DLD1 (cell line): ENCODE measurements around the gene ELAC1.
"Not testable (repeated sequence)": the region's sequence is repeated elsewhere in the genome, so short reads cannot be mapped to it uniquely, and the experiment has no call there.

Source experiments
- in situ Hi-C: cut with HindIII; loops from 2 replicates; pipeline ENCODE4 v1.10.0; 2017; ENCODE audit warnings: low sequenced_read_pairs

The ELAC1 gene, protein sequence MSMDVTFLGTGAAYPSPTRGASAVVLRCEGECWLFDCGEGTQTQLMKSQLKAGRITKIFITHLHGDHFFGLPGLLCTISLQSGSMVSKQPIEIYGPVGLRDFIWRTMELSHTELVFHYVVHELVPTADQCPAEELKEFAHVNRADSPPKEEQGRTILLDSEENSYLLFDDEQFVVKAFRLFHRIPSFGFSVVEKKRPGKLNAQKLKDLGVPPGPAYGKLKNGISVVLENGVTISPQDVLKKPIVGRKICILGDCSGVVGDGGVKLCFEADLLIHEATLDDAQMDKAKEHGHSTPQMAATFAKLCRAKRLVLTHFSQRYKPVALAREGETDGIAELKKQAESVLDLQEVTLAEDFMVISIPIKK

DNA sequence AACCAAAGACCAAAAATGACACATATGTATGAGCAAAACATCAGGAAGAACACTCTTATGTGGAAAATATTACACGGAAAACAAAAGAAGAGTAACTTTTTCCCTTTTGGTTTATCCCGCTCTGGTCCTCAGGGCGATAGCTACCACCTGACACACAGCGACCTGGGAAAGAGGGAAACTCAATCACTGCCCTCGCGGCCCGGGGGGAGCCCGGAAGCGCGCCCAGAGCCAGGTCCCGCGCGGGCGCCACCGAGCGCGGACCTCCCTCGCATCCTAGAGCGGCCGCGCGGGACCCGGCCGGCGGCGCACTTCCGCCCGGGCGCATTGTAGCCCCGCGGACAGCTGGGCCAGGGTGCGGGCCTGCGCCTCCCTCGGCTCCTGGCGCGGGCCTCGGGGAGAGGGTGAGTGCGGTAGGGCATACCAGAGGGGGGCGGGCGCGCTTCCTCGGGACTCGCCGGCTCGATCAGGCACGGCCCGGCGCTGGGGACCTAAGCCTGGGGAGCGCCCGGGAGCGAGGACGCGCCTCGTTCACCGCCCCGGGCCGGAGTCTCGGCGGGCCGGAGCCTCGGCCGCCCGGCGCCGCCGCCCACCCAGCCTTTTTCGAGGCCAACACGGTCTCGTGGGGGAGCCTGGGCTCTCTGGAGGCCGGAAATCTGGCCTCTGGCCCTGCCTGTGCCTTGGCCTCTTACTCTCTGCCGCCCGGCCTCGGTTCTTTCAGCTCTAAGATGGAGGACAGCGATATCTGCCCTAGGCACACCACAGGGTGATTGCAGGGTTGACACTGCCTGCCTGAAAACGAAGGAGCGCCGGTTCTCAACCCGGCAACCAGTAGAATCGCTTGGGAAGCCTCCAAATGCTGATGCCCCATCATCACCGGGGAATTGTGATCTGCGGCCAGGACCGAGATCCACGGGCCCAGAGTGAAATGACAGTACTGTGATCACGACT, at the start of gene ELAC1:
ELAC1 (plus strand) TSS at position 327 of the 948 bp plus-strand sequence. CDS start 6,365 bp downstream, outside the sequence.
- in situ Hi-C loops: no loop called here

DNA sequence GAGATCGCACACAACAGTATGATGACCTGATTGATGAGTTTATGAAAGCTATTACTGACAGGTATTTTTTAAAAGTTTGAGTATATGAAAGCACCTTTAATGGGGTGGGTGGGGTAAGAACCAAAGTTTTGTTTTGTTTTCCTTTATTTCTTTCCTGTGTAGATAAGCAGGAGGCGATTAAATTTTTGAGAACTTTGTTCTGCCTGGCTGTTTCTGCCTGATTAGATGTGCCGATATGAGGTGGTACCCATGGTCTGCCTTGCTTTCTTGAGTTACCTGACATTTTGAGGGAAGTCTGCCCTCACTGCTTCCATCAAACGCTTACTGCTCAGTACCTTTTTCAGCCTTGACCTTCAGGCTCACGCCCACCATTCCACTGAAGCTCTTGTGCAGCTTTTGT, 49.7 kb upstream of the ELAC1 start:
- in situ Hi-C loops: no loop called here

DNA sequence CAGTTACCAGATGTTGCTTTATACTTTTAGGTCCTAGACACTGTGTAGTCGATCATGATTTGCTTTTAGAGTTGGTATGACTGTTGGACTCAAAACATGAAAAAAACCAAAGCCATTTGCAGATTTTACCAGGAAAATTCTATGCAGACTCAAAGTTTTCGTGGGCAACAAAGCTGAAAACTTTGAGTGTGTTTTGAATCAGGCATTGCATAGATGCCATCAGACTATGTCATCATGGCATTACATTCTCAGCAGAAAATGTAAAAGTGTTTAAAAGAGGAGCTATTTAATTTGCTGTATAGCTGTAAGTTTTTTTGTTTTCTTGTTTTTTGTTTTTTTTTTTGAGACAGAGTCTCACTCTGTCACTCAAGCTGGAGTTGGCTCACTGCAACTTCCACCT, 43.5 kb upstream of the ELAC1 start:
- in situ Hi-C loops: no loop called here

DNA sequence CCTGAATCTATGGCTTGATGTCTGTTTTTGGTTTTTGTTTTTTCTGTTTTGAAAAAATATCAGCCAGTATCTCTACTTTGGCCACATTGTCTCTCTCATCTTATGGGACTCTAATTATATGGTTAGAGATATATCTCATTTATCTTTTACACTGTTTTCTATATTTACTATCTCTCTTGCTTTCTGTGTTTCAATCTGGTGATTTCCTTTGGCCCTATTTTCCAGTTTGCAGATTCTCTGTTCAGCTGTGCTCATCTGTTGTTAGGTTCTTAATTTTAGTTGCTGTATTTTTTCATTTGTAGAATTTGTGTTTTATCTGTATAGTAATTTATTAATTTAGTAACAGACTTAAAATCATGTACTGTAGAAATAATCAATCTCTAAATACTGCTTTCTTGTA, 41.3 kb upstream of the ELAC1 start:
- in situ Hi-C loops: no loop called here

DNA sequence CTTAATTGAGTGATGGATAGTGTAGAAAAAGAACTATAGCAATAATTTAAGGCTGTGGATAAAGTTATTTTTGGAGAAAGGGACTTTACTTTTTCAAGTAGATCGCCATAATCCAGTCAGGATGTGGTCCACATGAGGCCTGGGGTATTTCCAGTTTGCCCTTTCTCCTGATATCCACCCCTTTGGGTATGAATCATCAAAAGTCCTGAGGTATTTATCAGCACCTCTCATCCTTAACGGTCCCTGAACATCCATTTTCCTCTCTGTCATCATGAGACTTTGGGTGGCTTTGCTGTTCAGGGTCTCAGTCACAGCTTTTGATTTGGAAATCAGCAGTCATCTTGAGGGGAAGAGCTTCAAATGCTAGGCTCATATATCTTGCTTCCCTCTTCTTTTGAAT, 39.3 kb upstream of the ELAC1 start:
- in situ Hi-C loops: no loop called here

DNA sequence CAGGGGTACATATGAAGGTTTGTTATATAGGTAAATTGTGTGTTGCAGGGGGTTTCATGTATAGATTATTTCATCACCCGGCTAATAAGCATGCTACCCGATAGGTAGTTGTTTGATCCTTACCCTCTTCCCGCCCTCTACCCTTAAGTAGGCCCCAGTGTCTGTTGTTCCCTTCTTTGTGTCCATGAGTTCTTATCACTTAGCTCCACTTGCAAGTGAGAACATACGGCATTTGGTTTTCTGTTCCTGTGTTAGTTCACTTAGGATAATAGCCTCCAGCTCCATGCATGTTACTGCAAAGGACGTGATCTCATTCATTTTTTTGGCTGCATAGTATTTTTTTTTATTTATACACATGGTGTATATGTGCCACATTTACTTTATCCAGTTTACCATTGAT, 34.2 kb upstream of the ELAC1 start:
- in situ Hi-C loops: no loop called here

DNA sequence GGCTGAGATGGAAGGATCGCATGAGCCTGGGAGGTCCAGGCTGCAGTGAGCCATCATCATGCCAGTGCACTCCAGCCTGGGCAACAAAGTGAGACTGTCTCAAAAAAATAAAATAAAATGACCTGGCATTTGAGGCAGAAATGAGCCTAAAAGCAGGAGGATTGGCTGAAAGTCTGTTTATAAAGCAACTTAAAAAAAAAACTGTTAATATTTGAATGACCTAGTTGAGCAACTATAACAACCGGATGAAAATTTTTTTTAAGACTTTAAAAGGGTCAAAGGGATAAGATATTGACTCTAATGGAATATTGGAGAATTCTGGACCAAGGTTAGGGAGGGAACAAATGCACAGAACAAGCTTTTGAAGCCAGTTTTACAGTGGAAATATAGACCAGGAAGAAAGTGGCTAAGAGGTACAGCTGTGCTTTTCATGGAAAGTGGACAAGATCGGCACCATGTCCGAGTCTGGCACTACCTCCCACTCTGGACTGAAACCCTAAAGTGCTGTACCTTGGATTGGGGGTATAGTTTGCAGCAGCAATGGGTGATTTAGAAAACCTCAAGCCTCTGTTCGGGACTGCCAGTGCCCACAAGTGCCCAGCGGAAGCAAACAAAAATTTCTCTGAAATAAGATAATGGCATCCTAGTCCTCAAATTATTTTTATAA, 33.2 kb upstream of the ELAC1 start:
- in situ Hi-C loops: no loop called here

DNA sequence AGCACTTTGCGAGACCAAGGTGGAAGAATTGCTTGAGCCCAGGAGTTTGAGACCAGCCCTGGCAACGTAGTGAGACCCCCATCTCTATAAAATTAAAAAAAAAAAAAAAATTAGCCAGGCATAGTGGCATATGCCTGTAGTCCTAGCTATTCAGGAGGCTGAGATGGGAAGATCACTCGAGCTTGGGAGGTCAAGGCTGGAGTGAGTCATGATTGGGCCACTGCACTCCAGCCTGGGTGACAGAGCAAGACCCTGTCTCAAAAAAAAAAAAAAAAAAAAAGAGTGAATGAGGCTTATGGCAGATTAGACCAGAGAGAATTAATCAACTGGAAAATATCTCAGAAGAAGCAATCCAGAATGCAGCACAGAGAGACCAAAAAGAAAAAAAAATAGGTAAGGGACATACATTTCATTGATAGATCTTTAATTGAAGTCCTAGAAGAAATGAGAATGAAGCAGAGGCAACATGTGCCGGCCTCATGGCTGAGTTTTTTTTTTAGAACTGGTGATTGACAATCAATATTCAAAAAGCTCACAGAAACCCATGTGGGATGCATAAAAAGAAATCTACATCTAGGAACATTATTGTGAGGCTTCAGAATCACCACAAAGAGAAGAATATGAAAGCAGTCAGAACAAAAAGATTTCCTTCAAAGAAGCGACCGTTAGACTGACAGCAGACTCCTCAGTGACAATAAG, 32.2 kb upstream of the ELAC1 start:
- in situ Hi-C loops: no loop called here

DNA sequence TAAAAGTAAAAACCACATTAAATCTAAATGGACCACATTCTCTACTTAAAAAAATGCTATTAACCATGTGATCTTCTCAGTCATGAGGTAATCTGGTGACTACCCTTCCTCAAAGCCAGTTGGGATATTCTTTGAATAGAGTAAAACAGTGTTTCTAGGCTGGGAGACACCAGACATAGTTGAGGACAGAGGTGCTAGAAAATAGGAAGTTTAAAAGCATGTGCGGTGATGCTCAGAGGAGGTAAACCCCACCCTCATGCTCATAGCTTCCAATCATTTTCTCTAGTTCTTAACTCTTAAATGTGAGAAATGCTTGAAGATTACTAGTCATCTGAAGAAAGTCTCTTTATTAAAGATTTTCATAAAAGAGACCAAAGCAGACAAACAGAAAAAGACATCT, 30.7 kb upstream of the ELAC1 start:
- in situ Hi-C loops: no loop called here

DNA sequence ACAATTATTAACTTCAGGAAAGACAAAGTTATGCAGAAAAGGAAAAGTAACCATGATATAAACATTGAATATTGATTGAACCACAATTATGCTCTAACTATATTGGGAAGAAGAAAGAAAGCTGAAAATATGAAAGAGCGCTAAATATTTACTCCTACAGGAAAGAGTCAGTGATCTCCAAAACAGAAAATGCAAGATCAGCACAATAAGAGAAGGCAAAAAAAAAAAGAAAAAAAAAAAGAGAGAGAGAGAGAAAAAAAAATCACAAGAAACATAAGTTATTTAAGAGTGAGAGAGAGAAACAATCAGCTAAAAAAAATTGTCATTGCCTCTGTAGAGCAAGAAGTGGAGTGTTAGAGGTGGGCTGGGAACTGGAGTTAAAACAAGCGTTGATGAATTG, 28.9 kb upstream of the ELAC1 start:
- in situ Hi-C loops: no loop called here

DNA sequence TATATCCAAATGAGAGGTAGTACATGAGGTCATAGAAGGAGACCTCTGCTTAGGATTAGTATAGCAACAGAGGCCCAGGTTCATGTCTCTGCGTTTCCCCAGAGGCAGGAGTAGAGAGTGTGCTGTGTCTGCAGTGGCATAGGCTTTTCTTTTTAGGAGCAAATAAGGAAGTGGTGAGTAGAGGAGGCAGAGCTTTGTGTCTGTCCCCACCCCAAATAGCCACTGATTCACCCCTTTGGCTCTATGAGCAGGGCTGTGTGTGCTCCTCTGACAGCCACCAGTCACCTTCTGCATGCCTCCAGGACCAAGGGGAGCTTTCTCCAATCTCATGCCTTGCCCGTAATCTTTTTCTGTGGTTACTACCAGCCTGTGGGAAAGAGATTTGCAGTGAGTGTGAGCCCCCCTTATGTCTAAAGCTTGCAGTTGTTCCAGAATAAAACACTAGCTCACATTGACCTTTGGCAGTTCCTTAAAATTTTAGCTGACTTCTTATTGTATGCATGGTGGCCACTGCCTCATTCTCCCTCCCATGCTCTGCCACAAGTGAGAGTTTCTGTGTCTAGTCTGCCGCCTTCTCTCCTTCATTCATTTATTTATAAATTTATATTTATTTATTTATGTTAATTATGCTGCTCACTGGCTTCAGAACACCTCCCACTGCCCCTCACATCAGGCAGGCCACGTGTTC, 23.5 kb upstream of the ELAC1 start:
- in situ Hi-C loops: no loop called here

DNA sequence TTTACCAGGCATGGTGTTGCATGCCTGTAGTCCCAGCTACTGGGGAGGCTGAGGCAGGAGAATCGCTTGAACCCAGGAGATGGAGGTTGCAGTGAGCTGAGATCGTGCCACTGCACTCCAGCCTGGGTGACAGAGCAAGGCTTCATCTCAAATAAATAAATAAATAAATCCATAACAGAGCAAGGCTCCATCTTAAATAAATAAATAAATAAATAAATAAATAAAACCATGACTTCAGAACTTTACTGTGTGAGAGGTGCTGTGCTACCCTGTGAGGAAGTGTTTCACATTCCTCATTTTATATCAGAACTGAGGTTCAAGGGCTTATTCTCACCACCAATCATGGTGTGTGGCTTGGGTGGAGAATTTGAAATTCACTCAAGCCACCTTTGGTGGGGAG, 21.9 kb upstream of the ELAC1 start:
- in situ Hi-C loops: not testable (repeated sequence)

DNA sequence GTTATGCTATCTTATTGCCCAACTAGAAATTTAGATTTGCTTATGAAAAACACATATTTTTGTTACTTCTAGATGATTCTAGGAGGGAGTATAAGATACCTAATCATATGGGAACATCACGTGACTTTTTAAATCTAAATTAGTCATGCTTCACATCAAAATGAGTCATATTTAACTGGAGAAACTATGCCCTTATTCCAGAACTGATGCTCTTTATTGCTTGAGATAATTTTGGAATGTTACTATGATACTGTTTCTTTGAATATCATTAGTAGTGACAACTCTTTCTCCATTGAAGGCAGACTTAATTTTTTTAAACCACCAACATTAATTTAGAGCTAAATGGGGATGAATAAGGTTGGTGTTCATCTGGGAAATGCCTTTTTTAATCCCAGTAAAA, 19.9 kb upstream of the ELAC1 start:
- in situ Hi-C loops: no loop called here

DNA sequence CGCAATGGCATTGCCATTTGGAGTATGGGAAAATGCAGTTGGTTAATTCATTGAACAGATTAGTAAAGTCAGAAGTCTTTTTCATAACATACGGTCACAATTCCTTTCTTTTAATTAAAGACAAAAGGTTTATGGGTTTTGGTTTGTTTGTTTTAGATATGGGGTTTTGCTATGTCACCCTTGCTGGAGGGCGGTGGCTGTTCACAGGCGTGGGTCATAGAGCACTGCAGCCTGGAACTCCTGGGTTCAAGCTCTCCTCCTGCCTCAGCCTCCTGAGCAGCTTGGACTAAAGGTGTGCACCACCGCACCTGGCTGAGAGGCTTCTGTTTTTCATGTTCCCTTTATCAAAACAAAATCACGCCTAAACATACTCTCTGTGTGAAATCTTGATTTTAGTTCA, 18.7 kb upstream of the ELAC1 start:
- in situ Hi-C loops: no loop called here

DNA sequence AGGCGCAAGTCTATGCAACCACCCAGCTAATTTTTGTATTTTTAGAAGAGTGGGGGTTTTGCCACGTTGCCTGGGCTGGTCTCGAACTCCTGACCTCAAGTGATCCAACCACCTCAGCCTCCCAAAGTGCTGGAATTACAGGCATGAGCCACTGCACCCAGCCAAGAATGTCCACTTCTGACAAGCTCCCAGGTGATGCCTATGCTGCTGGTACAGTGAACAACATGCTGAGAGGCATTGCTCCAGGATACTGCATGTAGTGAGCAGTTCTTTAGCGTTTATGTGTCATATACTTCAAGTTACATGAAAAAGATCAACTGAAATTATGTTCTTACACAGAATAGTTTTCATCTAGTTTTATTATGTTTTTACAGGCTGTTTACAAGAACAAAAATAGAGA, 17.2 kb upstream of the ELAC1 start:
- in situ Hi-C loops: no loop called here

DNA sequence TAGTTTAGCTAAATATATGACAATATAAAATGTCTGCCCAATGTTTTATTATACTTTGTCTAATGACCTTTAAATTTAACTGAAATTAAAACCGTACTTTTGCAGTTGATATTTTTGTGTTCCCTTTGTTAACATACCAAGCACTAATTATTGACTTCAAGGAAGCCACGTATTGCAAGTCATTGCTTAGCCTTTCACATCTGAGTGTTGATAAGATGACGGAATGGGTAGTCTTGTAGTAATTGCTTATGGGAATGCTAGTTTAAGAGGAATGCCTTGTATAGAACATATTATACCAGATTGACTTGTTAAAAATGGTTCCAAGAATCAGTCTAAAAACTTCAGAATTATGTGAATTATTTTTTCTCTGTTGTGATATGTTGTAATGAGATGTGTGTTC, 14.0 kb upstream of the ELAC1 start:
- in situ Hi-C loops: no loop called here

DNA sequence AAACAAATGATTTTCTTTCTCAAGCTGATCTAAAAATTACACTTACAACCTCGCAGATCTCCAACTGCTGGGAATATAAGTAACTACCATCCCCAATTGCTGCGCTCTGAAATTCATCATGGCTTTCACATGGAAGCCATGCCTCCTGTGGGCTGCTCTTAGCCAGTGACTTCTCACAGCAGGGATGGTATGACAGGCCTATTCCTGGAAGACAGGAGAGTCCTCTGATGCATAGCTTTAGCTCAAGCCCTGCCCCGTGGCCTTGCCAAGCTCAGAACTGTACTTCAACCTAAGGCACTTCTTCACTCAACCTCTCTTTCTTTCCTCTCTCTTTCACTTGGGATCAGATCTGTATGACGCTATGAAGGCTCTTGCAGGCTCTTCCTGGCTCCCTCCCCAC, 12.6 kb upstream of the ELAC1 start:
- in situ Hi-C loops: no loop called here

DNA sequence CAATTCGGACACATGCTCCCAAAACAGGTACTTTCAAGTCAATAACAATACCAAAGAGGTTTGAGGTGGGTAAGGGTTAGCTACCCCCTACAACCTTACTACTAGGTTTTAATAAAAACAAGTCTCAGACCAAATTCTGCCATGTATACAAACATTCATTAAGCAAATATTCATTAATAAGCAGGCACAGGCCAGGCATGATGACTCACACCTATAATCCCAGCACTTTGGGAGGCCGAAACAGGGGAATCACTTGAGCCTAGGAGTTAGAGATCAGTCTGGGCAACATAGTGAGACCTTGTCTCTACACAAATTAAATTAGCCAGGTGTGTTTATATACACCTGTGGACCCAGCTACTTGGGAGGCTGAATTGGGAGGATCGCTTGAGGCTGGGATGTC, 11.7 kb upstream of the ELAC1 start:
- in situ Hi-C loops: no loop called here

DNA sequence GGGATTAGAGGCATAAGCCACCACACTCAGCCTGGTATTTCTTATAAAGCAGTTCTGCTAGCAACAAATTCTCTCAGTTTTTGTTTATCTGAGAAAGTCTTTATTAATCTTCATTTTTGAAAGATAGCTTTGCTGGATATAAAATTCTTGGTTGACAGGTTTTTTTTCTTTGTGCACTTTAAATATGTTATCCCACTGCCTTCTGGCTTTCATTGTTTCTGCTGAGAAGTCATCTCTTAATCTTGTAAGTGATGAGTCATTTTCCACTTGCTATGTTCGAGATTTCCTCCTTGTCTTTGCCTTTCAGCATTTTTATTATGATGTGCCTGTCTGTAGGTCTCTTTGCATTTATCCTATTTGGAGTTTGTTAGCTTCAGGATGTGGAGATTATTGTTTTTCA, 5.9 kb upstream of the ELAC1 start:
- in situ Hi-C loops: no loop called here

DNA sequence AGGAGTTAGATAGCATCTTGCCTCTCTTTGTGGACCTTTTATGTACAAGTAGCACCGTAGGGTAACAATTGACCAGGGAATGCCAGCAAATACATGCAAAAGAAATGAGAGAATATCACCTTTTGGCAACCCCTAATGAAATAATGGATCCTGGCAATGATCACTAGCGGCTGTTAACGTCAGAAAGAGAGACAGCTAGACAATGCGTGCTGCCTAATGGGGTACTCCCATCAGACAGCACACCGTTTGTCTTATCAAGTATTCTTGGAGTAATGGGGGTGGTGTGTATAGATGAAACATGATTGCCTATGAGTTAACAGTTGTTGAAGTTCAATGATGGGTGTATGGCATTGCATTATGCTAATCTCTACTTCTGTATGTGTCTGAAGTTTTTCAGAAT, 1.6 kb downstream of the ELAC1 start:
- in situ Hi-C loops: no loop called here
